GM19043 (cell line): ENCODE data around the gene SCOC.
"Not testable (repeated sequence)": the region's sequence is repeated elsewhere in the genome, so short reads cannot be mapped to it uniquely, and the experiment has no call there.

Experiments
- ATAC-seq: cut with Tn5 transposase; IDR thresholded peaks from one replicate; pipeline ENCODE4 v1.9.1; 2021; ENCODE audit warnings: low read depth; ENCODE audit not compliant: unreplicated experiment

SCOC gene

GRCh38 chr4:140359562-140360427 lies 13.7 kb upstream of the SCOC start:
- ATAC-seq = peak; percentile 91

GRCh38 chr4:140361099-140361498 lies 12.3 kb upstream of the SCOC start:
- ATAC-seq = no peak

- ATAC-seq = no peak
Observed at GRCh38 chr4:140363051-140363450, 10.4 kb upstream of the SCOC start.

- no peak for ATAC-seq
Observed at GRCh38 chr4:140363558-140363957, 9.9 kb upstream of the SCOC start.

- ATAC-seq = no peak
Observed at GRCh38 chr4:140367738-140368137, 5.7 kb upstream of the SCOC start.

- ATAC-seq = no peak
Observed at GRCh38 chr4:140368686-140369085, 4.8 kb upstream of the SCOC start.

- peak; percentile 48 for ATAC-seq
Observed at GRCh38 chr4:140372751-140373327, 607 bp upstream of the SCOC start.

GRCh38 chr4:140374130-140374477 lies 658 bp downstream of the SCOC start:
- no peak for ATAC-seq

- ATAC-seq = no peak
Observed at GRCh38 chr4:140382732-140383131, 9.3 kb downstream of the SCOC start.

- no peak for ATAC-seq
Observed at GRCh38 chr4:140388015-140388414, 14.6 kb downstream of the SCOC start.

GRCh38 chr4:140395668-140396067 lies 22.2 kb downstream of the SCOC start:
- ATAC-seq = no peak

- no peak for ATAC-seq
Observed at GRCh38 chr4:140400111-140400510, 26.7 kb downstream of the SCOC start.

- no peak for ATAC-seq
Observed at GRCh38 chr4:140406292-140406691, 32.8 kb downstream of the SCOC start.

GRCh38 chr4:140408974-140409373 lies 35.5 kb downstream of the SCOC start:
- no peak for ATAC-seq

GRCh38 chr4:140413130-140413969 lies 39.9 kb downstream of the SCOC start:
- ATAC-seq = not testable (repeated sequence)

- no peak for ATAC-seq
Observed at GRCh38 chr4:140423106-140423505, 49.7 kb downstream of the SCOC start.

GRCh38 chr4:140426610-140427105 lies 53.2 kb downstream of the SCOC start:
- ATAC-seq = peak; percentile 11

GRCh38 chr4:140427106-140427918 lies 53.9 kb downstream of the SCOC start, which contains the start of gene CLGN:
Gene CLGN (minus strand): TSS chr4:140427648. CDS start chr4:140413078, 14,570 bp downstream.
- peak; percentile 71 for ATAC-seq

GRCh38 chr4:140427919-140428471 lies 54.5 kb downstream of the SCOC start:
- ATAC-seq = no peak
